ENCODE data around the gene TXNDC16. TPM values are rescaled to one million over a fixed set of nuclear protein-coding genes. Genes with fewer than 3 reads are reported as not detected.

Gene TXNDC16
- total RNA-seq, 4 donors from 2014 or later: 7.4 to 18.7 (median 16.0) TPM

DNA sequence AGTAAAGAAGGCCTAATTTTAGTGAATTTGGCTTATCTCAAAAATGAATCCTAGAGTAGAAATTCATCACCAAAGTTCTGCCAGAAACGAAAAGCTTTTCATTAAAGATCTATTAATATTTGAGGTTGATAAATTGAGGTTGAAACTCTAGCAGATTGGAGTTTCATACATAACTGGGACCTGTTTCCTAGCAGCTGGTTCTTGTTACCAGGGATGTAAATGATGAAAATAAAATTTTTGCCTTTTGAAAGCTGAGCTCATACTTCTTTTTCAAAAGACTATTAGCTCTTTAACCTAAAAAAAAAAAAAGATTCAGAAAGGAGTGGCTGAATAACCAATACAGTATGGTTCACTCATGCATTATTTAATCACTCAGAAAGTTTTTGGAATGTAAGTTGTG lies 139.9 kb downstream of the TXNDC16 start:
- no peak for ATAC-seq
- H3K4me3 ChIP-seq: no peak overlapping the region
- no peaks in the 10 kb centered on the region for H3K9me3 ChIP-seq
- no peaks in the 10 kb centered on the region for H3K36me3 ChIP-seq
- no peak overlapping the region for H3K27ac ChIP-seq
- peaks cover 0 to 7% (median 0%) of the 10 kb centered on the region in 3 donors for H3K4me1 ChIP-seq
- WGBS, 2 donors (ENCODE audit: low coverage in 1 of 2): 16 to 46% methylated on average over 1 of the region's 1 CpG
- TF ChIP-seq CTCF (IDR thresholded peaks at IDR 0.05): no peak
- no peak for TF ChIP-seq EP300 (IDR thresholded peaks at IDR 0.05)
- no peak for TF ChIP-seq POLR2AphosphoS5 (IDR thresholded peaks at IDR 0.05)
- TF ChIP-seq POLR2A (IDR thresholded peaks at IDR 0.05): no peak
- H3K27me3 ChIP-seq: no peaks in the 10 kb centered on the region

- Histone ChIP-seq H3K4me3 (no peak overlapping the region), H3K27me3 (no peaks in the 10 kb centered on the region), H3K36me3 (no peaks in the 10 kb centered on the region), H3K9me3 (no peaks in the 10 kb centered on the region), H3K4me1 (peaks cover 0 to 18% (median under 1%) of the 10 kb centered on the region in 3 donors), H3K27ac (no peak overlapping the region)
- WGBS, 2 donors (ENCODE audit: low coverage in 1 of 2): 83 to 90% methylated on average over 1 of the region's 1 CpG
- TF ChIP-seq POLR2A (IDR thresholded peaks at IDR 0.05) (no peak), POLR2AphosphoS5 (IDR thresholded peaks at IDR 0.05) (no peak), EP300 (IDR thresholded peaks at IDR 0.05) (no peak), CTCF (IDR thresholded peaks at IDR 0.05) (no peak)
- ATAC-seq: no peak
Observed at GRCh38 chr14:52405314-52405713, 147.0 kb downstream of the TXNDC16 start.

DNA sequence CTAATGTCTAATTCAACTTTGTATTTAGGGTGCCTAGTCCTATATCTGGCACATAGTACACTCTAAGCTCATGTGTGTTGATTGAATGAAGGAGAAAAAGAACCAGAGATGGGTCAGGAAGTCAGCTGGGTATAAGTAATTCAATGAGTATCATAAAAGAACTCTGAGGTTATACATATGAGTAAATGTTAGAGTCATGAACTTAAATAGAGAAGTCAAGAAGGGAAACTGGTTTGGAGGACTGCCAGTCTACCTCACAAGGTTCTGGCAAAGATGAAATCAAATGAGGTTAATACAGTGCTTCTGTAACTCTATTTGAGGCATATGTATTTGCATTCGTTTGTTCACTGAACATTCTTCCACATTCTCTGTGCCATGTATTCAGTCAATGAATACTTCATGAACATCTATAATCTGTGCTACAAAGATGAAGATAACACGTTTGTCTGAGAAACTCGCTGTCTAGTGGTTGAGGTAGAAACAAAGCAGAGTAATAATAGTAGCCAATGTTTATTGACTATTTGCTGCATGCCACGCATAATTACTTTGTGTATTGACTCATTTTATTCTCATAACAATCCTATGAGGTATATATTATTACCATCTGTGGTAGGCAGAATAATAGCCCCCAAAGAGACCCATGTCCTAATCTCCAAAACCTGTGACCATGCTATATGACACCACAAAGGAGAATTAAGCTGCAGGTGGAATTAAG lies 149.3 kb downstream of the TXNDC16 start:
- TF ChIP-seq POLR2AphosphoS5 (IDR thresholded peaks at IDR 0.05) (no peak), POLR2A (IDR thresholded peaks at IDR 0.05) (no peak), EP300 (IDR thresholded peaks at IDR 0.05) (no peak), CTCF (IDR thresholded peaks at IDR 0.05) (no peak)
- H3K36me3 ChIP-seq: no peaks in the 10 kb centered on the region
- no peak for ATAC-seq
- H3K4me1 ChIP-seq: peaks cover 0 to 21% (median 6%) of the 10 kb centered on the region in 3 donors
- no peaks in the 10 kb centered on the region for H3K9me3 ChIP-seq
- WGBS, 2 donors (ENCODE audit: low coverage in 1 of 2): 70 to 80% methylated on average over 4 of the region's 4 CpGs
- no peak overlapping the region for H3K27ac ChIP-seq
- no peaks in the 10 kb centered on the region for H3K27me3 ChIP-seq
- H3K4me3 ChIP-seq: no peak overlapping the region

GRCh38 chr14:52400846-52401245 lies 151.5 kb downstream of the TXNDC16 start:
- WGBS, 2 donors (ENCODE audit: low coverage in 1 of 2): 67 to 93% methylated on average over 3 of the region's 3 CpGs
- H3K9me3 ChIP-seq: no peaks in the 10 kb centered on the region
- H3K36me3 ChIP-seq: no peaks in the 10 kb centered on the region
- no peak overlapping the region for H3K4me3 ChIP-seq
- peaks cover 0 to 17% (median 6%) of the 10 kb centered on the region in 3 donors for H3K4me1 ChIP-seq
- H3K27ac ChIP-seq: no peak overlapping the region
- TF ChIP-seq POLR2A (IDR thresholded peaks at IDR 0.05): no peak
- no peak for TF ChIP-seq CTCF (IDR thresholded peaks at IDR 0.05)
- no peak for TF ChIP-seq EP300 (IDR thresholded peaks at IDR 0.05)
- TF ChIP-seq POLR2AphosphoS5 (IDR thresholded peaks at IDR 0.05): no peak
- ATAC-seq: no peak
- no peaks in the 10 kb centered on the region for H3K27me3 ChIP-seq
